NT2/D1 (cell line): ENCODE results near the gene GABBR2.

Experiments used
- SUZ12 ChIP-seq: IDR thresholded peaks from 2 replicates; pipeline ENCODE4 v1.6.1; 2011; ENCODE audit not compliant: insufficient read length, insufficient read depth; ENCODE audit errors: extremely low read depth
- YY1 ChIP-seq: IDR thresholded peaks from 2 replicates; pipeline ENCODE4 v1.6.1; 2011; ENCODE audit not compliant: insufficient read length, insufficient read depth

GRCh38 chr9:98477884-98478283 is 230.9 kb downstream of the GABBR2 start:
- TF ChIP-seq YY1 (no peak), SUZ12 (no peak)
